Prostate gland (tissue), 2 donors: ENCODE data around the gene CGN. TPM values are rescaled to one million over a fixed set of nuclear protein-coding genes. Genes with fewer than 3 reads are reported as not detected.

Experiments
- DNase-seq: peaks from one replicate; pipeline ENCODE4 v3.0.0-alpha.2; 2019; ENCODE audit warnings: low spot score
- H3K27ac ChIP-seq, 2 donors: fragments of 200-600 bp; sonication (generic); 2 replicates each; pipeline ENCODE4 v1.5.1; 2017 to 2019
- H3K27me3 ChIP-seq: fragments of 200-600 bp; sonication (generic); replicated peaks from 2 replicates; pipeline ENCODE4 v1.5.1; 2019; ENCODE audit not compliant: insufficient read depth
- H3K36me3 ChIP-seq, 2 donors: fragments of 200-600 bp; sonication (generic); 1 replicate in 1 of 2; 2 replicates in 1 of 2; pipeline versions ENCODE4 v1.5.1 to v1.8.1; 2017 to 2019
- H3K4me1 ChIP-seq: fragments of 200-600 bp; sonication (generic); replicated peaks from 2 replicates; pipeline ENCODE4 v1.5.1; 2019
- H3K4me3 ChIP-seq, 2 donors: fragments of 200-600 bp; sonication (generic); 2 replicates each; pipeline ENCODE4 v1.5.1; 2017 to 2019
- H3K9me3 ChIP-seq: fragments of 200-600 bp; sonication (generic); 2 replicates; pipeline ENCODE4 v1.5.1; 2017
- POLR2A ChIP-seq: fragments of 450-650 bp; IDR thresholded peaks from one replicate; pipeline ENCODE4 v1.6.1; 2016; ENCODE audit warnings: antibody characterized with exemption, mild to moderate bottlenecking
- POLR2AphosphoS5 ChIP-seq: sonication (generic); formaldehyde crosslinking; IDR thresholded peaks from one replicate; pipeline ENCODE4 v1.6.1; 2017; ENCODE audit warnings: antibody characterized with exemption
- WGBS: methylation state at CpG from one replicate; pipeline ENCODE4 v1.1.5; 2018; 5-methylcytosine and 5-hydroxymethylcytosine counted together
- intact Hi-C: fragments of 100-400 bp; cut with DNase I; formaldehyde crosslinking; loops from one replicate; pipeline ENCODE4 v1.14.2; 2022
- total RNA-seq, 2 donors: library from RNA; depleted of rRNA; stranded (reverse); fragments of >200 nt; gene quantifications; one replicate each; pipeline ENCODE4 v1.1.0, GENCODE V29; 2016
- TF ChIP-seq, protein P1 (sequence below), 4 experiments: fragments of 200-600 bp in 2 of 4; fragments of 450-650 bp in 2 of 4; sonication (generic) in 2 of 4; IDR thresholded peaks; 1 replicate in 3 of 4; 2 replicates in 1 of 4; pipeline ENCODE4 v1.5.1; 2016 to 2019; ENCODE audit warnings: antibody characterized with exemption in 4 of 4, mild to moderate bottlenecking in 2 of 4, moderate library complexity in 2 of 4

CGN gene
- total RNA-seq, 2 donors from 2014 or later: 23.2 to 37.5 TPM

DNA sequence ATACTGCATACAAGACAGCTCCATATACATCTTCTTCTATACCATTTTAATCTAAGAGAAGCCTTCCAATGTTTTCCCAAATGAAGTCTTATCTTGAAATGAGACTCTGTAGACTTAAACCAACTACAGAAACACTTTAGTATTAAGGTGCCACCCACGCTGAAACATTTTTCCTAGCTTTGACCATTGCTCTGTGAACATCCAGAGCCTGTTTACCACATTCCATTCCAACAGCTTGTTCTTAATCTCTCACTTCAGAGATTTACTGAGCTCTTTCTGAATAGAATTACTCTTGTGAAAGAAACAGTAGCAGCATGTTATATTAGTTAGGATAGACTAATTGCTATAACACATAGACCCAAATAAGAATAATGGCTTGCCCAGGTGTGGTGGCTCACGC is 32.3 kb upstream of the CGN start:
- TF ChIP-seq POLR2A: no peak
- TF ChIP-seq, protein P1, sequence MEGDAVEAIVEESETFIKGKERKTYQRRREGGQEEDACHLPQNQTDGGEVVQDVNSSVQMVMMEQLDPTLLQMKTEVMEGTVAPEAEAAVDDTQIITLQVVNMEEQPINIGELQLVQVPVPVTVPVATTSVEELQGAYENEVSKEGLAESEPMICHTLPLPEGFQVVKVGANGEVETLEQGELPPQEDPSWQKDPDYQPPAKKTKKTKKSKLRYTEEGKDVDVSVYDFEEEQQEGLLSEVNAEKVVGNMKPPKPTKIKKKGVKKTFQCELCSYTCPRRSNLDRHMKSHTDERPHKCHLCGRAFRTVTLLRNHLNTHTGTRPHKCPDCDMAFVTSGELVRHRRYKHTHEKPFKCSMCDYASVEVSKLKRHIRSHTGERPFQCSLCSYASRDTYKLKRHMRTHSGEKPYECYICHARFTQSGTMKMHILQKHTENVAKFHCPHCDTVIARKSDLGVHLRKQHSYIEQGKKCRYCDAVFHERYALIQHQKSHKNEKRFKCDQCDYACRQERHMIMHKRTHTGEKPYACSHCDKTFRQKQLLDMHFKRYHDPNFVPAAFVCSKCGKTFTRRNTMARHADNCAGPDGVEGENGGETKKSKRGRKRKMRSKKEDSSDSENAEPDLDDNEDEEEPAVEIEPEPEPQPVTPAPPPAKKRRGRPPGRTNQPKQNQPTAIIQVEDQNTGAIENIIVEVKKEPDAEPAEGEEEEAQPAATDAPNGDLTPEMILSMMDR (IDR thresholded peaks at IDR 0.05): no peak
- TF ChIP-seq POLR2AphosphoS5: no peak
- Histone ChIP-seq H3K27me3 (no peaks in the 10 kb centered on the region), H3K4me1 (no peaks in the 10 kb centered on the region), H3K9me3 (no peaks in the 10 kb centered on the region), H3K4me3 (no peak overlapping the region), H3K27ac (no peak overlapping the region), H3K36me3 (no peaks in the 10 kb centered on the region)
- WGBS: 76% methylated on average over 2 of the region's 2 CpGs
- intact Hi-C loops: no loop called here
- DNase-seq: no peak

GRCh38 chr1:151479462-151479861 is 31.7 kb upstream of the CGN start:
- TF ChIP-seq POLR2A (no peak), POLR2AphosphoS5 (no peak)
- TF ChIP-seq, protein P1 (IDR thresholded peaks at IDR 0.05): no peak
- no peaks in the 10 kb centered on the region for H3K4me1 ChIP-seq
- no peaks in the 10 kb centered on the region for H3K36me3 ChIP-seq
- no peaks in the 10 kb centered on the region for H3K9me3 ChIP-seq
- no peak for DNase-seq
- 84% methylated on average over 5 of the region's 5 CpGs for WGBS
- no peaks in the 10 kb centered on the region for H3K27me3 ChIP-seq
- H3K4me3 ChIP-seq: no peak overlapping the region
- no peak overlapping the region for H3K27ac ChIP-seq
- intact Hi-C loops: no loop called here

DNA sequence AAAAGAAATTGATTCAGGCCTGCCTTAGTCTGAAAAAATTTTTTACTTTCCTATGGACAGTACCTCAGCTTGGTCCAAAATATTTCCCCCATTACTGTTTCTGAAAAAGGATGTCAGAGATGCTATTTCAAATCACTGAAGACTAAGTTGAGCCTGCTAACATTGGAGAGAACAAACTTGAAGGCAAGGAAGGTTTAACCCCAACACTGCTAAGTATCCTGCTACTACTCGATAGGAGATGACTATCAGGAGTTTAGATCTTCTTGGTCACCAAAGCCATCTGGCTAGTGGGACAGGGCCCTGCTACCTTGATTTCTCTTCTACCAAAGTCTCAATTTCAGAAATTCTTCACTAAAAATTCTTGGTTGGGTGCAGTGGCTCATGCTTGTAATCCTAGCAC is 29.2 kb upstream of the CGN start:
- intact Hi-C loops: no loop called here
- no peaks in the 10 kb centered on the region for H3K27me3 ChIP-seq
- H3K4me1 ChIP-seq: no peaks in the 10 kb centered on the region
- H3K27ac ChIP-seq: no peak overlapping the region
- 100% methylated on average over 1 of the region's 1 CpG for WGBS
- TF ChIP-seq POLR2AphosphoS5: no peak
- TF ChIP-seq, protein P1 (IDR thresholded peaks at IDR 0.05): no peak
- no peak for TF ChIP-seq POLR2A
- H3K9me3 ChIP-seq: no peaks in the 10 kb centered on the region
- no peaks in the 10 kb centered on the region for H3K36me3 ChIP-seq
- no peak for DNase-seq
- no peak overlapping the region for H3K4me3 ChIP-seq

DNA sequence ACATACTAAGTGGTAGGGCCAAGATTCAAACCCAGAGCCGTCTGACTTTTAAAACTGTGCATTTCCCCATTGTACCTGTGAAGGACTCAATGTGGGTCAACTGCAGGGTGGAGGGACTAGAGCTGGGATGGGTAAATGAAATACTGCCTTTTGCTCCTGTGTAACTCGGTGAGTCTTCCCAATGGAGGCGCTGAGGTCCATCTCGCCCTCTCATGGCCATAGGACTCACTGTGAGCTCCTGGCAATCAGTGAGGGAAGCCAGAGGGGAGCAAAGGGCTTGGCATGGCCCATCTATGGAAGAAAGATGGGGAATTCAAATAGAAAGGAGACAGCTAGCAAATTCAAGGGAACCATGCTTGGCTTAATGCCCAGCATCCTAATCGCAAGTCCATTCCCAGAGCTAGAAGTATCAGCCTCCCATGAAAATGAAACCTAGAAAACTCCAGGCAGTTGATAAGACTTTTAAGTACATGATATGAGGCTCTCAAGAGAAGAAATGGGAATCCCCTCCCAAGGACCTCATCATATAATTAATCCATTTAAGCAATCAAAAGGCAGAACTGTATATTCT is 25.4 kb upstream of the CGN start:
- no peak for DNase-seq
- 67% methylated on average over 5 of the region's 5 CpGs for WGBS
- Histone ChIP-seq H3K27ac (no peak overlapping the region), H3K36me3 (no peaks in the 10 kb centered on the region), H3K27me3 (no peaks in the 10 kb centered on the region), H3K4me3 (no peak overlapping the region), H3K4me1 (no peaks in the 10 kb centered on the region), H3K9me3 (no peaks in the 10 kb centered on the region)
- intact Hi-C loops: no loop called here
- TF ChIP-seq POLR2AphosphoS5 (no peak), POLR2A (no peak)
- TF ChIP-seq, protein P1 (IDR thresholded peaks at IDR 0.05): no peak

DNA sequence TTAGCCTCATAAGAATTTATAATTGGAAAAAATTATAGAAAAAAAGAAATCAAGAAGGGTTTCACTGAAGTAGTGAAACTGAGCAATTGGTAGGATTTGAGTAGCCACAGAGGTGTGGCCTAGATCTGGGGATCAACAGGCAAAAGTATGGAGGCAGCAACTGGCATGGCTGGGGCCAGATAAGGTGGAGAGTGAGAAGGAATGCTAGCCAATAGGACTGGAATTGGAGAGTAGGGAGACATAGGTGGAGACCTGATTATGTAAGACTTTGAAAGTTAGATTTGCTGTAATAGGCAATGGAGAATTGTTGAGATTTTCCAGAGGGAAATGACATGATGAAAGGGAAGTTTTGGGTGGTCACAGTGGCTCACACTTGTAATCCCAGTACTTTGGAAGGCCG is 24.6 kb upstream of the CGN start:
- no peak overlapping the region for H3K4me3 ChIP-seq
- 88% methylated on average over 1 of the region's 1 CpG for WGBS
- H3K36me3 ChIP-seq: no peaks in the 10 kb centered on the region
- H3K4me1 ChIP-seq: no peaks in the 10 kb centered on the region
- TF ChIP-seq, protein P1 (IDR thresholded peaks at IDR 0.05): no peak
- TF ChIP-seq POLR2AphosphoS5 (no peak), POLR2A (no peak)
- H3K9me3 ChIP-seq: no peaks in the 10 kb centered on the region
- intact Hi-C loops: no loop called here
- DNase-seq: no peak
- H3K27ac ChIP-seq: no peak overlapping the region
- no peaks in the 10 kb centered on the region for H3K27me3 ChIP-seq
